Lower leg skin (tissue), 4 donors: Measurements from ENCODE around the gene ADAMTS6. TPM values are rescaled to one million over a fixed set of nuclear protein-coding genes. Genes with fewer than 3 reads are reported as not detected.

Experiments used
- DNase-seq, 2 donors: peaks; one replicate each; pipeline ENCODE4 v3.0.0-alpha.2; 2019; ENCODE audit warnings: low spot score in 2 of 2
- H3K4me3 ChIP-seq: fragments of 200-600 bp; sonication (generic); 2 replicates; pipeline ENCODE4 v1.5.1; 2017; ENCODE audit warnings: mild to moderate bottlenecking, low read depth; ENCODE audit not compliant: poor library complexity, severe bottlenecking
- CTCF ChIP-seq, 3 donors: fragments of 450-650 bp; IDR thresholded peaks; one replicate each; pipeline ENCODE4 v1.5.1; 2016; ENCODE audit warnings: antibody characterized with exemption in 3 of 3, mild to moderate bottlenecking in 3 of 3, moderate library complexity in 2 of 3
- POLR2A ChIP-seq, 2 donors: fragments of 450-650 bp; IDR thresholded peaks; one replicate each; pipeline ENCODE4 v1.6.1; 2016 to 2017; ENCODE audit warnings: antibody characterized with exemption in 2 of 2, mild to moderate bottlenecking in 1 of 2, moderate library complexity in 1 of 2
- WGBS, 2 donors: methylation state at CpG; one replicate each; pipeline ENCODE4 v1.1.5; 2018; 5-methylcytosine and 5-hydroxymethylcytosine counted together
- intact Hi-C: fragments of 100-400 bp; cut with DNase I; formaldehyde crosslinking; loops from one replicate; pipeline ENCODE4 v1.15.0; 2023; ENCODE audit warnings: low total_unique reads
- total RNA-seq, 4 donors: library from RNA; depleted of rRNA; stranded (reverse); fragments of >200 nt; gene quantifications; one replicate each; pipeline ENCODE4 v1.1.0, GENCODE V29; 2016

Gene ADAMTS6
- total RNA-seq, 4 donors from 2014 or later: 0.42 to 1.1 (median 0.82) TPM

GRCh38 chr5:65478336-65478735 is 3.4 kb downstream of the ADAMTS6 start:
- WGBS, 2 donors: 91 to 92% methylated on average over 1 of the region's 1 CpG
- no peak for TF ChIP-seq POLR2A (IDR thresholded peaks at IDR 0.05)
- no peak for TF ChIP-seq CTCF (IDR thresholded peaks at IDR 0.05)
- DNase-seq: no peak

DNA sequence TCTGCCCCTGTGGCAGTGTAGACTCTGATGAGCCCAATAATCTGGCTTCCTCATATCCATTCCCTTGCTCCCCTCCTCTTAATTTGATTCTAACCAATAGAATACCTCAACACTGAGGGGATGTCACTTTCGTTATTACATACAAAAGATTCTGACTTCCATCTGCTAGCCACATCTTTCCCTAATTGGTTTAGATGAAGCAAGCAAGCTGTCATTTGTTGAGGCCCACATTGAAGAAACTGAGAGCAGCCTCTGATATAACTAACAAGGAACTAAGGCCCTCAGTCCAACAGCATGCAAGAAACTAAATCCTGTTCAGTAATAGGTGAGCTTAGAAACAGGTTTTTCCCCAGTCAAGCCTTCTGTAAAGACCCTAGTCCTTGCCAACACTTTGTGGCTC is 5.8 kb downstream of the ADAMTS6 start:
- 68 to 89% methylated on average over 1 of the region's 1 CpG for WGBS, 2 donors
- no peak overlapping the region for H3K4me3 ChIP-seq
- TF ChIP-seq CTCF (IDR thresholded peaks at IDR 0.05) (no peak), POLR2A (IDR thresholded peaks at IDR 0.05) (no peak)
- no peak for DNase-seq
- intact Hi-C loops: no loop called here

More at GRCh38 chr5:65478336-65478735, 3.4 kb downstream of the ADAMTS6 start:
- intact Hi-C loops: no loop called here
- no peak overlapping the region for H3K4me3 ChIP-seq

DNA sequence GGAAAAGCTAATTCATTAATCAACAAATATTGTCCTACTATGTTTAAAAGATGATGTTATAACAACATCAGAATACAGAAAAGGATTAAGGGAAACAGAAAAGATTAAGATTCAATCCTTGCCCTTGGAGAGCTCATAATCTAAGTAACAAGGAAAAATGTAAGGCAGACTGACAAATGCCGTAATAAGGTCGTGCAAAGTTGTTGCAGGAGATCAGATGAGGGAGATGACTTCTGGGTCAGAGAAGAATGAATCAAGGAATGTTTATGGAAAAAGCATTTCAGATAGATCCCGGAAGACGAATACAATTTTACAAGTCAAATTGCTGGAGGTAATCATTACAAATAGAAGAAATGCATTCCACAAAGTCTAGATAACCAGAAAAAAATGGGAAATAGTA is 6.4 kb downstream of the ADAMTS6 start:
- no peak overlapping the region for H3K4me3 ChIP-seq
- no peak for DNase-seq
- WGBS, 2 donors: 85 to 89% methylated on average over 4 of the region's 4 CpGs
- no peak for TF ChIP-seq CTCF (IDR thresholded peaks at IDR 0.05)
- TF ChIP-seq POLR2A (IDR thresholded peaks at IDR 0.05): no peak
- intact Hi-C loops: no loop called here

DNA sequence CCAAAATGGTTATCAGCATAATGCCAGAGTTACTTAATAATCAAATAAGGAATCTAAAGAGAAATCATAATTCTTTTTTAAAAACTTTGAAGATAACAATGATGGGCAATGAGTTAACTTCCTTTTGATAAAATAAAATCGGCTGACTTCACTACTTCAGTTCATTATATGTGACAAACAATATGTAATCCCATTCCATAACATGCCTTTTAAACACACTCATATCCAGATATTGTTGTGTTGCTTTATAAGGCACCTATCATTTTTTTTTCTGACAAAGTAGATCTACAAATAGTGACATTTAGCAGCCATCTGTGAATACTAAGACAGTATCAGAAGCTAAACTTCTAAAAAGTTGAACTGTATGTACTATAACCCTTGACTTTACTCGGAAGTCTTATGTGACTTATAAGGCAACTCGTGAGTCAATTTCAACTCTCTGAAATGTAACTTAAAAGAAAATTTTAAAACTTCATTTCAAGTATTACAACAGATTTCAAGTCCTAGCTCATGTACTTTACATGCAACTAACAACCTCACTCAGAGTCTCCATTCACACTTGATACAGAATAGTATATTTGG is 7.5 kb downstream of the ADAMTS6 start:
- WGBS, 2 donors: 83% methylated on average over 3 of the region's 3 CpGs
- H3K4me3 ChIP-seq: no peak overlapping the region
- intact Hi-C loops: no loop called here
- no peak for TF ChIP-seq CTCF (IDR thresholded peaks at IDR 0.05)
- no peak for TF ChIP-seq POLR2A (IDR thresholded peaks at IDR 0.05)
- no peak for DNase-seq

GRCh38 chr5:65468633-65469032 is 13.1 kb downstream of the ADAMTS6 start:
- 85 to 86% methylated on average over 3 of the region's 3 CpGs for WGBS, 2 donors
- no peak overlapping the region for H3K4me3 ChIP-seq
- intact Hi-C loops: loop anchor here (10.0 kb wide), 1 partner anchor 1624 kb away; no protein-coding TSS in a partner anchor
- TF ChIP-seq CTCF (IDR thresholded peaks at IDR 0.05) (no peak), POLR2A (IDR thresholded peaks at IDR 0.05) (no peak)
- DNase-seq: no peak
